Naive thymus-derived CD8-positive, alpha-beta T cell (primary cell): ENCODE results near the gene ING1. TPM values are rescaled to one million over a fixed set of nuclear protein-coding genes. Genes with fewer than 3 reads are reported as not detected.

ENCODE experiments used
- ATAC-seq, 2 donors: fragments of 150-1000 bp; cut with Tn5 transposase in 1 of 2; sonication (Bioruptor Pico), chemical (Tn5 transposase) in 1 of 2; 1 replicate in 1 of 2; 2 replicates in 1 of 2; pipeline ENCODE4 v1.10.0; 2021; ENCODE audit warnings: mild to moderate bottlenecking in 2 of 2, moderate library complexity in 2 of 2
- POLR2A ChIA-PET: fragments of 350-600 bp; sonication (Branson Sonifier 250); formaldehyde crosslinking; loops from one replicate; lab custom pipeline; 2021; ENCODE audit warnings: antibody characterized with exemption; lab: Charles Lee
- DNase-seq, 10 donors: peaks; one replicate each; pipeline versions ENCODE4 v3.0.0 to v3.0.0-alpha.2; 2020 to 2022
- H3K27ac Mint-ChIP-seq, 10 donors: one replicate each; pipeline ENCODE4 v1.8.0; 2020 to 2022; ENCODE audit warnings: mild to moderate bottlenecking in 10 of 10, mixed read lengths in 10 of 10, moderate library complexity in 4 of 10, inconsistent platforms in 1 of 10
- H3K27me3 Mint-ChIP-seq, 5 donors: one replicate each; pipeline ENCODE4 v1.8.0; 2021 to 2022; ENCODE audit warnings: mixed read lengths in 5 of 5
- H3K36me3 Mint-ChIP-seq, 3 donors: one replicate each; pipeline ENCODE4 v1.8.0; 2020 to 2022; ENCODE audit warnings: mixed read lengths in 3 of 3, mild to moderate bottlenecking in 2 of 3, inconsistent platforms in 1 of 3
- H3K4me1 Mint-ChIP-seq, 4 donors: one replicate each; pipeline ENCODE4 v1.8.0; 2021 to 2022; ENCODE audit warnings: mixed read lengths in 4 of 4
- H3K4me3 Mint-ChIP-seq, 10 donors: one replicate each; pipeline ENCODE4 v1.8.0; 2020 to 2022; ENCODE audit warnings: mild to moderate bottlenecking in 10 of 10, mixed read lengths in 10 of 10, moderate library complexity in 6 of 10, inconsistent platforms in 1 of 10
- H3K9me3 Mint-ChIP-seq, 9 donors: one replicate each; pipeline ENCODE4 v1.8.0; 2020 to 2022; ENCODE audit warnings: mixed read lengths in 9 of 9, mild to moderate bottlenecking in 3 of 9, inconsistent platforms in 1 of 9, moderate library complexity in 1 of 9
- polyA plus RNA-seq, 3 donors: library from polyadenylated mRNA; unstranded; fragments of 300-500 nt; fragmentation: Illumina TruSeq; gene quantifications; one replicate each; pipeline ENCODE4 v1.2.3, GENCODE V29; 2021
- total RNA-seq, 8 experiments: library from RNA in 2 of 8; stranded (reverse) in 2 of 8; gene quantifications; one replicate each; pipeline ENCODE4 v1.2.3 and lab custom pipeline; 2021 to 2026

Gene ING1
- total and polyA plus RNA-seq, 5 experiments from 2014 or later = 7.9 to 23.9 (median 17.5) TPM

DNA sequence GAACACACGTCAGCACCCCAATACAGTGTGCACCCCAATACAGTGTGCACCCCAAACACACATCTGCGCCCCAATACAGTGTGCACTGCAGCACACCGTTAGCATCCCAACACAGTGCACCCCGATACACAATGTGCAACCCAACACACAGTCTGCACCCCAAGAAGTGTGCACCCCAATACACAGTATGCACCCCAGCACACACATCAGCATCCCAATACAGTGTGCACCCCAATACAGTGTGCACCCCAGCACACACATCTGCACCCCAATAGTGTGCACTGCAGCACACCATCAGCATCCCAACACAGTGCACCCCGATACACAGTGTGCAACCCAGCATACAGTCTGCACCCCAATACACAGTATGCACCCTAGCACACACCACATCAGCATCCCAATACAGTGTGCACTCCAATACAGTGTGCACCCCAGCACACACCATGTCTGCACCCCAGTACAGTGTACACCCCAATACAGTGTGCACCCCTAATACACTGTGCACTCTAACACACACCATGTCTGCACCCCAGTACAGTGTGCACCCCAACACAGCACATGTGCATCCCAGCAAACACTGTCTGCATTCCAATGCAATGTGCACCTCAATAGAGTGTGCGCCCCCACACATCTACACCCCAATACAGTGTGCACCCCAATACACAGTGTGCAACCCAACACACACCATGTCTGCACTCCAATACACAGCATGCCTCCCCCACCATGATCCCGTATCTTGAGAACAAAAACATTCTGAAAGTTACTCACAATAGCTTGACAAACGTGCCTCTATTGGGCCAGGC is 6.7 kb upstream of the ING1 start:
- DNase-seq = no peak
- Mint-ChIP-seq H3K27ac (peak overlapping the region; percentile 56 to 92 (median 82)), H3K9me3 (no peaks in the 10 kb centered on the region), H3K4me3 (peak overlapping the region; percentile 79 to 97 (median 84)), H3K4me1 (peaks cover 18 to 52% (median 41%) of the 10 kb centered on the region in 4 donors), H3K27me3 (no peaks in the 10 kb centered on the region), H3K36me3 (peaks cover 0 to 16% (median 0%) of the 10 kb centered on the region in 3 donors)
- ATAC-seq = peak in 1 of 2 donors; percentile 23
- POLR2A ChIA-PET = interaction anchor here (0.8 to 5.5 kb wide), 3 partner anchors 9 to 208 kb away, joined by 3 to 63 read pairs (median 9); partner anchors contain the start of genes ANKRD10, ING1 and NAXD

- peak in 7 of 10 donors; percentile 78 to 92 (median 88) for DNase-seq
- Mint-ChIP-seq H3K4me1 (peaks cover 6 to 29% (median 18%) of the 10 kb centered on the region in 4 donors), H3K9me3 (peaks cover 0 to 4% (median 0%) of the 10 kb centered on the region in 9 donors), H3K27me3 (peaks cover 0 to 4% (median 0%) of the 10 kb centered on the region in 5 donors), H3K27ac (peak overlapping the region; percentile 96 to 99 (median 98)), H3K36me3 (peaks cover 0 to 2% (median 0%) of the 10 kb centered on the region in 3 donors), H3K4me3 (peak overlapping the region; percentile 82 to 99 (median 96))
- POLR2A ChIA-PET = interaction anchor here (0.7 to 4.6 kb wide), 16 partner anchors 9 to 473 kb away, joined by 3 to 77 read pairs (median 4); partner anchors contain the start of genes ANKRD10, NAXD and RAB20
- ATAC-seq = peak; percentile 15
Measured at GRCh38 chr13:110712081-110712848, 1.2 kb upstream of the ING1 start.

DNA sequence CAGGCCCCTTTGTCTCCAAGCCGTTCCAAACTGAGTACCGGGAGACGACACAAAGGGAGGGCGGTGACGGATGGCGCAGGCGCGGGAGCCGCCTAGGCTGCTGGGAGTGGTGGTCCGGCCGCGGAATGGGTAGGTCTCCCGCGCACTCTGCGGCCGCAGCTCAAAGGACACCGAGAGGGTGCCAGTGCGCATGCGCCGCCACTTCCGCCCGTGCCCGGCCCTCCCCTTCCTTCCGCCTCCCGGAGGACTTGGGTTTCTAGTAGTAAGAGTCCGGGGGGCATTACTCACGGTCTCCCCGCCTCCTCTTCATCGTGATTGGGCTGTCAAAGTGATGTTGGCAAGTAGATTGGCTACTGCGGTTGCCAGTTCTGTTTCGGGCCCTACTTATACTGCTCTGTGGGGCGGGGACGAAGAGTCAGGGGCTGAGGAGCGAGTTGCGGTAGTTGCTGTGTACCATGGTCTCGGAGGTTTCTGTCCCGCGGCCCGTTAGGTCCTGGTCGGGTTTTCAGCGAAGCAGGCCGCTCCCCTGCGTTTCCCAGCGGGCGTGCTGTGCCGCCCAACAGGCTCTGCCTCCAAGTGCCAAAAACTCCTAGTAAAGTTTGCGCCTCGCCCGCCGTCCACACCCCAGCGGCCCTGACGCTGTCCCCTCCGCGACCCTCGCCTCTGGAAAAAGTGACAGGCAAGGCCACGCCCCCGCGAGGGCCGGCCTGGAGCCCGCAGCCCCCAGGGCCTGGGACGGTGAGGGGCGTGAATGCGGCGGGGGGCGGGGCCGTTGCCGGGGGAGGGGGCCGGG is 455 bp upstream of the ING1 start:
- Mint-ChIP-seq H3K36me3 (peaks cover 0 to 2% (median 0%) of the 10 kb centered on the region in 3 donors), H3K4me3 (peak overlapping the region; percentile 82 to 99 (median 96)), H3K4me1 (peaks cover 10 to 37% (median 25%) of the 10 kb centered on the region in 4 donors), H3K27me3 (peaks cover 0 to 4% (median 0%) of the 10 kb centered on the region in 5 donors), H3K9me3 (peaks cover 0 to 4% (median 0%) of the 10 kb centered on the region in 9 donors), H3K27ac (peak overlapping the region; percentile 92 to 99 (median 98))
- ATAC-seq (peak; percentile 57 to 65), DNase-seq (peak; percentile 97 to 100 (median 100))
- POLR2A ChIA-PET = interaction anchor here (0.8 to 4.6 kb wide), 15 partner anchors 10 to 472 kb away, joined by 3 to 77 read pairs (median 4); partner anchors contain the start of genes ANKRD10, NAXD and RAB20

GRCh38 chr13:110713981-110714796 is 689 bp downstream of the ING1 start:
- ATAC-seq = peak; percentile 9 to 13
- Mint-ChIP-seq H3K27me3 (peaks cover 0 to 4% (median 0%) of the 10 kb centered on the region in 5 donors), H3K4me1 (peaks cover 13 to 41% (median 32%) of the 10 kb centered on the region in 4 donors), H3K4me3 (peak overlapping the region; percentile 92 to 100 (median 99)), H3K36me3 (peaks cover 0 to 2% (median 0%) of the 10 kb centered on the region in 3 donors), H3K27ac (peak overlapping the region; percentile 90 to 99 (median 99)), H3K9me3 (peaks cover 0 to 4% (median 0%) of the 10 kb centered on the region in 9 donors)
- peak; percentile 67 to 91 (median 79) for DNase-seq
- POLR2A ChIA-PET = interaction anchor here (0.5 to 4.6 kb wide), 15 partner anchors 10 to 1875 kb away, joined by 3 to 77 read pairs (median 6); partner anchors contain the start of genes ANKRD10, CARS2, NAXD and RAB20

DNA sequence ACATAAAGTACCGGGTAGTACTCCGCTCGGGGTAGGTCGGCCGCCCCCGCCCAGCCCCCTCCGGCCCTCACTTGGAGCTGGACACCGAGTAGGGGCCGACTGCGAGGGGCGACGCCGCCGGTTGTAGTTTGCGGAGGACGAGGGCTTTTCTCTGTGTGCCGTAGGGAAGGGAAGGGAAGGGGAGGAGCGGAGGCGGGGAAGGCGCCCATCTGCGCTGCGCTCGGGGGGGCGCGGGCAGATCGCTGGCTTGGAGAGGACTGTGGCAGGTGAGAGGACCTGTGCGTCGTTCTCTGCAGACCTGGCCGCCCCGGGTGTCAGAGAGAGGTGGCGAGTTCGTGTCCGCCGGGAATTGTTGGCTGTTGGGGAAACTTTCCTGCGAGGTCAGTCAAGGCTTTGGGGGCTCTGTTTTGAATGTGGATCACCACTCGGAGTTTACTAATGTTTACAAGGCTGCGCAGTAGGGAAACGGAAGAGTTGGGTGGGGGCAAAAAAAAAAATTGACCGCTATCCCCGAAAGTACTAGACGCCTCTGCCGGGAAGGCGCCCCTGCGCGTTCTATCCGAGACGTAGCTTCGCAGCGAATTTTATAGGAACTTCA is 1.4 kb downstream of the ING1 start:
- POLR2A ChIA-PET = interaction anchor here (0.6 to 4.6 kb wide), 26 partner anchors 11 to 1874 kb away, joined by 3 to 77 read pairs (median 4); partner anchors contain the start of genes ANKRD10, CARS2, NAXD and RAB20
- peaks cover 0 to 8% (median 6%) of the 10 kb centered on the region in 3 donors for H3K36me3 Mint-ChIP-seq
- H3K27ac Mint-ChIP-seq = peak overlapping the region; percentile 96 to 99 (median 99)
- ATAC-seq (peak in 1 of 2 donors; percentile 3), DNase-seq (peak in 6 of 10 donors; percentile 30 to 74 (median 44))
- peaks cover 0 to 4% (median 0%) of the 10 kb centered on the region in 5 donors for H3K27me3 Mint-ChIP-seq
- peaks cover 0 to 4% (median 0%) of the 10 kb centered on the region in 9 donors for H3K9me3 Mint-ChIP-seq
- peak overlapping the region; percentile 92 to 100 (median 99) for H3K4me3 Mint-ChIP-seq
- H3K4me1 Mint-ChIP-seq = peaks cover 15 to 44% (median 37%) of the 10 kb centered on the region in 4 donors

DNA sequence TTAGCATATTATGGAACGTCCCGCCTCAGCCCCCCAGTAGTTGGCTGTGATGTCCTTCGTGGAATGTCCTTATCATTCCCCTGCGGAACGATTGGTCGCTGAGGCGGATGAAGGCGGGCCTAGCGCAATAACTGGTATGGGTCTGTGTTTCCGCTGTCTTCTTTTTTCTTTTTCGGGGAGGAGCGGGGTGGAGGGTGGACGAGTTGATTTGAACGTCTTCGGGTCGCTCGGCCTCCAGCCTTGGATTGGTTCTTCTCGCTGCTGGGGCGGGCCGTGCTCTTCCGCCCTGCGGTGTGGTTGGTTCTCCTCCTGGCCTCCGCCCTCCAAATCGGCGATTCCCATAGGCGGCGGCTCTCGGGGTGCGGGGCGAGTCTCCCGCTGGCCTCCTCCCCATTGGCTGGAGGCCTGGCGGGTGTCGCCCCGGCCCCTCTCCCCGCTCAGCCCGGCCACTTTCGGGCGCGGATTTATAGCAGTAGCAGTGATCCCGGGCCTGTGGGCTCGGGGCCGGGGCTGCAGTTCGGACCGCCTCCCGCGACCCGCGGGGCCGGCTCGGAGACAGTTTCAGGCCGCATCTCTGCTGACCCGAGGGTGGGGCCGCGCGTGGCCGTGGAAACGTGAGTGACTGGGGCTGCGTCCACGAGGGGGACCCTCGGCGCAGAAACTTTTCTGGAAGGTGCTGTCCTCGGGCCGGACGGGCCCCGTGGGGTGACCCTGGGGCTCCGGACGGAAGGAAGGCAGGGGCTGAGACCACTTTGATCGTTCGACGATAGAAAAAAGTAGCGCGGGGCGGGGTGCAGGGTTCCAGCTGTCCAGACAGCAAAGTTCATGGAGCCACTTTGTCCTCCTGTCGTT is 2.1 kb downstream of the ING1 start:
- POLR2A ChIA-PET = interaction anchor here (0.6 to 4.6 kb wide), 27 partner anchors 11 to 1873 kb away, joined by 3 to 77 read pairs (median 4); partner anchors contain the start of genes ANKRD10, CARS2, NAXD and RAB20
- DNase-seq = peak; percentile 90 to 99 (median 96)
- H3K27ac Mint-ChIP-seq = peak overlapping the region; percentile 96 to 99 (median 99)
- peak overlapping the region; percentile 92 to 100 (median 99) for H3K4me3 Mint-ChIP-seq
- peaks cover 0 to 10% (median 7%) of the 10 kb centered on the region in 3 donors for H3K36me3 Mint-ChIP-seq
- H3K27me3 Mint-ChIP-seq = peaks cover 0 to 4% (median 0%) of the 10 kb centered on the region in 5 donors
- peak; percentile 61 to 64 for ATAC-seq
- H3K4me1 Mint-ChIP-seq = peaks cover 15 to 47% (median 39%) of the 10 kb centered on the region in 4 donors
- peaks cover 0 to 4% (median 0%) of the 10 kb centered on the region in 9 donors for H3K9me3 Mint-ChIP-seq

DNA sequence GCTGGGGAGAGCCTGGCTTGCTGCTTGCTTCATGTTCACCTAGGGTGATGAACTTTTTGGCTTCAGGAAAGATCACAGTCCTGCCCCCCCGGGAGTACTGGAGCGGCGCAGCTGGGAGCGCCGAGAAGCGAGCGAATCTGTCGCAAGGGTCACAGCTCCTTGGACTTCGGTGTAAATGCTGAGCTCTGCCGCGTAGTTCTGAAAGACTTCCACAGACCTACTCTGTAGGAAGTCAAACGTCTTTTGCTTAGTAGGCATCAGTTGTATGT is 2.7 kb downstream of the ING1 start:
- peaks cover 0 to 14% (median 7%) of the 10 kb centered on the region in 3 donors for H3K36me3 Mint-ChIP-seq
- H3K27ac Mint-ChIP-seq = peak overlapping the region; percentile 14 to 99 (median 98)
- peaks cover 0 to 4% (median 0%) of the 10 kb centered on the region in 9 donors for H3K9me3 Mint-ChIP-seq
- H3K4me3 Mint-ChIP-seq = peak overlapping the region; percentile 92 to 100 (median 99)
- ATAC-seq (no peak), DNase-seq (peak in 1 of 10 donors; percentile 21)
- H3K4me1 Mint-ChIP-seq = peaks cover 15 to 46% (median 38%) of the 10 kb centered on the region in 4 donors
- H3K27me3 Mint-ChIP-seq = peaks cover 0 to 4% (median 0%) of the 10 kb centered on the region in 5 donors
- POLR2A ChIA-PET = interaction anchor here (1.2 to 4.2 kb wide), 4 partner anchors 12 to 198 kb away, joined by 3 to 63 read pairs (median 8); partner anchors contain the start of genes ANKRD10 and CARS2

- peaks cover 0 to 4% (median 0%) of the 10 kb centered on the region in 5 donors for H3K27me3 Mint-ChIP-seq
- no peak overlapping the region for H3K4me3 Mint-ChIP-seq
- H3K27ac Mint-ChIP-seq = peak overlapping the region in 3 of 10 donors; percentile 12 to 80 (median 43)
- peaks cover 0 to 36% (median 7%) of the 10 kb centered on the region in 3 donors for H3K36me3 Mint-ChIP-seq
- H3K9me3 Mint-ChIP-seq = peaks cover 0 to 2% (median 0%) of the 10 kb centered on the region in 9 donors
- no peak for ATAC-seq
- DNase-seq = no peak
- POLR2A ChIA-PET = interaction anchor here (3.9 kb wide), 1 partner anchor 195 kb away, joined by 14 read pairs; the partner anchor contains the start of gene ANKRD10
- H3K4me1 Mint-ChIP-seq = peaks cover 15 to 49% (median 42%) of the 10 kb centered on the region in 4 donors
Measured at GRCh38 chr13:110719036-110719710, 5.7 kb downstream of the ING1 start.

DNA sequence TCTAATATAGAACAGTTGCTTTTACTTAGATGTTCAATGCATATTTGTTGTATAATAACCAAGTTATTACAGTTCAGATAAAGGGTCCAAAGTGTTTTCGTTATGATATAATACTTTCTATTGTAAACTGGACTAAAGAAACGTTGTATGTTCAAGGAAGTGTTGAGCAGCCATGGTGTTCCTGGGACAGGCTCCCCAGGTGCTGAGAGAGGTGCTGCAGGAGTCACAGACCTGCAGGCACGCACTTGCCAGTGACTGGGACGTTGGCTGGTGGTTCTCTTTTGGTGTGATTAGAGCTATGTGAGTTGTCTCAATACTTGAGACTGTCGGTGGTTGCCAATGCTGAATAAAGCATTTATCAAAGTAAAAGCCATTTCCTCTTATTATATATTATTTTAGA is 9.5 kb downstream of the ING1 start:
- no peak for DNase-seq
- Mint-ChIP-seq H3K36me3 (peaks cover 0 to 34% (median 7%) of the 10 kb centered on the region in 3 donors), H3K9me3 (no peaks in the 10 kb centered on the region), H3K4me1 (peaks cover 16 to 55% (median 43%) of the 10 kb centered on the region in 4 donors), H3K27ac (peak overlapping the region in 3 of 10 donors; percentile 19 to 51 (median 29)), H3K27me3 (no peaks in the 10 kb centered on the region), H3K4me3 (no peak overlapping the region)
- POLR2A ChIA-PET = no interaction called here
- ATAC-seq = no peak
